ENCODE data around the gene LIPJ. TPM values are rescaled to one million over a fixed set of nuclear protein-coding genes. Genes with fewer than 3 reads are reported as not detected.

The LIPJ gene
- total RNA-seq, 1 experiment from 2014 or later, result not detected

DNA sequence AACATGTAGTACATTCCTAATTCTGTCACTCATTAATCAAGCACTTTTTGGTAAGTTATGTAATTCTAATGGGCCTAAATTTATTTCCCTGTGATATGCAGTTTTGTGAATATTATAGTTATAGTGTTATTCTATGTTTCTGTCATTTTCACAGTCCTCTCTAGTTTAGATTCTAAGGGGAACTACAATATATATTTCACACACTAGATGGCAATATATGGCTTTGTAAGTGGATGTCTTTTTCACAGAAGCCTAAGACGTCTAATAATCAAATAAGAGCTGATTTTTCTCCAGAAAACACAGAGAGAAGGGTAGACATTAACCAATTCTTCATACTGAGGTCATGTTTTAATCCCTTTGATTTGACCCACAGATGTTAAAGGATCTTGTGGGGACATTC, 21.5 kb upstream of the LIPJ start:
- no peak overlapping the region for H3K4me3 Mint-ChIP-seq

More for the DNA sequence above, 21.5 kb upstream of the LIPJ start:
- Histone ChIP-seq H2BK20ac (ENCODE audit: low read depth, low read length, poor library complexity, severe bottlenecking) (no peak overlapping the region), H3K27me3 (ENCODE audit: insufficient read depth, low read length) (no peaks in the 10 kb centered on the region; the same call in 1 of the 2 replicates), H2BK120ac (ENCODE audit: low read depth, low read length, poor library complexity, severe bottlenecking) (no peak overlapping the region), H4K8ac (replicated peaks; ENCODE audit: insufficient read length, low read depth, low read length) (no peak overlapping the region), H3K56ac (ENCODE audit: insufficient read length, low read depth, low read length) (no peak overlapping the region), H2BK5ac (ENCODE audit: insufficient read length, low read length) (no peak overlapping the region), H3K18ac (ENCODE audit: insufficient read length, low read depth, low read length) (no peak overlapping the region), H3K9ac (ENCODE audit: extremely low read depth, insufficient read length, low read length) (no peak overlapping the region), H3T11ph (ENCODE audit: low read length) (no peak overlapping the region), H3K9me3 (ENCODE audit: control insufficient read depth, low read depth, low read length) (no peaks in the 10 kb centered on the region), H3K14ac (ENCODE audit: insufficient read depth, low read length) (no peak overlapping the region), H3K79me1 (ENCODE audit: insufficient read depth, low read depth, low read length, poor library complexity, severe bottlenecking) (no peaks in the 10 kb centered on the region), H2AFZ (ENCODE audit: low read length) (no peak overlapping the region), H3K27ac (ENCODE audit: insufficient read length, low read depth, low read length) (no peak overlapping the region), H3K23me2 (ENCODE audit: insufficient read length, low read depth, low read length, poor library complexity, severe bottlenecking) (no peaks in the 10 kb centered on the region), H4K91ac (ENCODE audit: insufficient read length, low read depth, low read length) (no peak overlapping the region), H3K4me1 (ENCODE audit: insufficient read depth, low read length) (no peaks in the 10 kb centered on the region), H2BK12ac (ENCODE audit: insufficient read length, low read depth, low read length) (no peak overlapping the region), H2AK5ac (ENCODE audit: insufficient read length, low read length) (no peak overlapping the region), H4K5ac (ENCODE audit: insufficient read length, low read depth, low read length) (no peak overlapping the region), H3K4me2 (ENCODE audit: insufficient read depth, insufficient read length, low read length) (no peak overlapping the region), H3K4ac (ENCODE audit: low read depth, low read length) (no peak overlapping the region), H2BK15ac (ENCODE audit: low read depth, low read length) (no peak overlapping the region), H4K20me1 (ENCODE audit: control insufficient read depth, insufficient read depth, insufficient read length) (no peaks in the 10 kb centered on the region), H3K23ac (ENCODE audit: insufficient read length, low read depth, low read length) (no peak overlapping the region), H3K79me2 (ENCODE audit: insufficient read depth, low read length) (no peaks in the 10 kb centered on the region)
- Mint-ChIP-seq H3K36me3 (ENCODE audit: insufficient read depth in 1 of 3, low read depth in 3 of 3) (no peaks in the 10 kb centered on the region), H3K27ac (no peak overlapping the region), H3K9me3 (peaks cover 2 to 3% of the 10 kb centered on the region in 2 experiments; a peak in 2 of 5 replicates), H3K4me1 (no peaks in the 10 kb centered on the region), H3K27me3 (ENCODE audit: low read depth) (no peaks in the 10 kb centered on the region)
- WGBS (ENCODE audit: extremely low coverage, insufficient read length, low lambda C conversion rate), result no CpG with 5 or more reads among the region's 1 CpG
- no peak for DNase-seq
- TF ChIP-seq, protein P1, sequence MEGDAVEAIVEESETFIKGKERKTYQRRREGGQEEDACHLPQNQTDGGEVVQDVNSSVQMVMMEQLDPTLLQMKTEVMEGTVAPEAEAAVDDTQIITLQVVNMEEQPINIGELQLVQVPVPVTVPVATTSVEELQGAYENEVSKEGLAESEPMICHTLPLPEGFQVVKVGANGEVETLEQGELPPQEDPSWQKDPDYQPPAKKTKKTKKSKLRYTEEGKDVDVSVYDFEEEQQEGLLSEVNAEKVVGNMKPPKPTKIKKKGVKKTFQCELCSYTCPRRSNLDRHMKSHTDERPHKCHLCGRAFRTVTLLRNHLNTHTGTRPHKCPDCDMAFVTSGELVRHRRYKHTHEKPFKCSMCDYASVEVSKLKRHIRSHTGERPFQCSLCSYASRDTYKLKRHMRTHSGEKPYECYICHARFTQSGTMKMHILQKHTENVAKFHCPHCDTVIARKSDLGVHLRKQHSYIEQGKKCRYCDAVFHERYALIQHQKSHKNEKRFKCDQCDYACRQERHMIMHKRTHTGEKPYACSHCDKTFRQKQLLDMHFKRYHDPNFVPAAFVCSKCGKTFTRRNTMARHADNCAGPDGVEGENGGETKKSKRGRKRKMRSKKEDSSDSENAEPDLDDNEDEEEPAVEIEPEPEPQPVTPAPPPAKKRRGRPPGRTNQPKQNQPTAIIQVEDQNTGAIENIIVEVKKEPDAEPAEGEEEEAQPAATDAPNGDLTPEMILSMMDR (conservative IDR thresholded peaks at IDR 0.05), result peak; percentile 43; the same call in 2 of the 3 replicates
